ENCODE results near the gene SEPTIN1.

SEPTIN1 gene

DNA sequence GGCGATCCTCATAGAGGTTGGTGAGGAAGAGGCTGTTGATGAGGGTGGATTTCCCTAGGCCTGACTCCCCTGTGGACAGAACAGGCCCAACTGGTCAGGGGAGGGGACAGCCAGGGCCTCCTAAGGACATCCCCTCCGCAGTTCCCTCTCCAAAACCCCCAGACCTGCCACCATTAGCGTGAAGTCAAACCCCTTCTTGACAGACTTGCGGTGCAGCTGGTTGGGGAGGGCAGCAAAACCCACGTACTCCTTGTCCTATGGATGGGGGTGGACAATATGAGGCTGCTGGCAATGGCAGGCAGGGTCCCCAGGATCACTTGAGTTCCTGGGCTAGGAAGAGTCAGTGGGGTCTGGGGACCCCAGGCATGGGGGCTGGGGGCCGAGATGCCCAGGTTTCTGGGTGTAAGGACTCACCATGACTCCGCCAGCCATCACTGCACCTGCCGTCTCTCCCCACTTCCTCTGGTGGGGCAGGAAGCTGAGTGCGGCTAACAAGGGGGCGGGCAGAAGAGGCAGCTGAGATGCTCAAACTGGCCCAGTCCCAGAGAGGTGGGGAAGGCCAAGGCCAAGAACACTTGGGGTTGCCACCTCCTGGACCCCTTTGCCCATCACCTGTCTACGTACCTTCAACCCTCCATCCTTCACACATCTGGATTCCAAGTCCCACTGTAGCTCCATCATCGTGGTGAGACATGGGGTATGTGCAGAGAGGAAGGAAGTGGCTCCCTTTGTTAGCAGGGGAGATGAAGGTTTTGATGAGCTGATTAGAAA lies at the start of gene SEPTIN1:
TSS of gene SEPTIN1 (minus strand) at position 451 of the 771 bp plus-strand sequence. CDS start at position 432, 19 bp downstream.
- DNase-seq: no peak

GRCh38 chr16:30430428-30430970 lies 48.1 kb upstream of the SEPTIN1 start:
- DNase-seq: no peak

DNA sequence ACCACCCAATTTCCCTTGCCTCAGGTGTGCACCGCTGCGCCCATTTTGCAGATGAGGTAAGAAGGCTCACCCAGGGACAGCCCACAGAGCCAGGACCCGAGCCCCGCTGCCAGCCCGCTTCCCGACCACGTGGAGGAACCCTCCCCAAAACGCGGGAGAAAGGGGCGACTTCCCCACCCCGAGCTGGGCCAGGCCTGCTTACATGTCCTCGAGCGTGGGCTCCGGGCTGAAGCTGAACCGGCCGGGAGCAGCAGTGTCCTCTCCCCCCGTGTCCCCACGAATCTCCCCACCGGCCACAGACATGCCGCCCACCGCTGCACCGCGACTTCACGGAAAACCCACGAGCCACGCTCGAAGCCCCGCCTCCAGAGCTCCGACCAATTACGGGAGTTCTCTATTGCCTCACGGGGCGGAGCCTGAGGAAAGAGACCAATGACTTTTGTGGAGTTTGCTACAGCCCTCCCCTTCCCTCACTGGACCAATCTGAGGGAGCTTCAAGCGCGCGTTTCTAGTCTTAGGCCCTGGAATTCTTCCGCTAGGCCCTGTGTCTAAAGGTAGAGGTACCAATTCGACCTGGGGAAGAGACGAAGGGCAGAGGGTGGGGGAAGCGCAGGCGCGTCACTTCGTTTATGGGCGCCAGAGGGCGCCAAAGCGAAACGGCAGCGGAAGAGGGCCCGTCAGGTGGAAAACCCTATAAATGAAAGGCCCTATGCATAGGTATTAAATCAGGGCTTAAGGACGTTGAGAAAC lies 47.5 kb upstream of the SEPTIN1 start, which contains the start of gene DCTPP1:
TSS of gene DCTPP1 (minus strand) at position 353 of the 750 bp plus-strand sequence. CDS start at position 303, 50 bp downstream.
- DNase-seq: peak; percentile 100

GRCh38 chr16:30429418-30429677 lies 47.0 kb upstream of the SEPTIN1 start:
- no peak for DNase-seq

DNA sequence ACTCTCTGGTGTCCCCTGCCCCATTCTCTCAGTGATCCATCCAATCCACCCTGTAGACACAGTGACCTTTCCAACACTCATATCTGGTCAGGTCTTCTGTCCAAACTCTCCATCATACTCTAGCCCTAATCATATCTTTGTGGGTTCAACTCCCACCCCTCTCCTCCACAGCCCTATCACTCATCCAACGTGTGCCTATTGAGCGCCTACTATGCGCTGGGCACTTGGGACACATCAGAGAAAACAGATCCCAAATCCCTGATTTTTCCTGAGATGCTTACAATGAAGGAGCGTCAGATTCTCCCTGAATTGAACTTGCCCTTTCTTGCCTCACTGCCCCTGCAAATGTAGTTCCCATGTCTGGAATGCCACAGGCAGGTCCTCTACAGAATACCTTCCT lies 45.7 kb upstream of the SEPTIN1 start:
- no peak for DNase-seq

GRCh38 chr16:30421010-30421409 lies 38.6 kb upstream of the SEPTIN1 start:
- DNase-seq: no peak

- no peak for DNase-seq
These were observed 36.2 kb upstream of the SEPTIN1 start for GRCh38 chr16:30418350-30419181.

DNA sequence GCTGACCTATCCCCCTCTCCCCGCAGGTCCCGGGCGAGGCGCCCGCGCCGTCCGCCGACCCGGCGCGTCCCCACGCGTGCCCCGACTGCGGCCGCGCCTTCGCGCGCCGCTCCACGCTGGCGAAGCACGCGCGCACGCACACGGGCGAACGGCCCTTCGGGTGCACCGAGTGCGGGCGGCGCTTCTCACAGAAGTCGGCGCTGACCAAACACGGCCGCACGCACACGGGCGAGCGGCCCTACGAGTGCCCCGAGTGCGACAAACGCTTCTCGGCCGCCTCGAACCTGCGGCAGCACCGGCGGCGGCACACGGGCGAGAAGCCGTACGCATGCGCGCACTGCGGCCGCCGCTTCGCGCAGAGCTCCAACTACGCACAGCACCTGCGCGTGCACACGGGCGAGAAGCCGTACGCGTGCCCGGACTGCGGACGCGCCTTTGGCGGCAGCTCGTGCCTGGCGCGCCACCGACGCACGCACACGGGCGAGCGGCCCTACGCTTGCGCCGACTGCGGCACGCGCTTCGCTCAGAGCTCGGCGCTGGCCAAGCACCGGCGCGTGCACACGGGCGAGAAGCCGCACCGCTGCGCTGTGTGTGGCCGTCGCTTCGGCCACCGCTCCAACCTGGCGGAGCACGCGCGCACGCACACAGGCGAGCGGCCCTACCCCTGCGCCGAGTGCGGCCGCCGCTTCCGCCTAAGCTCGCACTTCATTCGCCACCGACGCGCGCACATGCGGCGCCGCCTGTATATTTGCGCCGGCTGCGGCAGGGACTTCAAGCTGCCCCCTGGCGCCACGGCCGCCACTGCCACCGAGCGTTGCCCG lies 35.4 kb upstream of the SEPTIN1 start:
- peak; percentile 96 for DNase-seq

DNA sequence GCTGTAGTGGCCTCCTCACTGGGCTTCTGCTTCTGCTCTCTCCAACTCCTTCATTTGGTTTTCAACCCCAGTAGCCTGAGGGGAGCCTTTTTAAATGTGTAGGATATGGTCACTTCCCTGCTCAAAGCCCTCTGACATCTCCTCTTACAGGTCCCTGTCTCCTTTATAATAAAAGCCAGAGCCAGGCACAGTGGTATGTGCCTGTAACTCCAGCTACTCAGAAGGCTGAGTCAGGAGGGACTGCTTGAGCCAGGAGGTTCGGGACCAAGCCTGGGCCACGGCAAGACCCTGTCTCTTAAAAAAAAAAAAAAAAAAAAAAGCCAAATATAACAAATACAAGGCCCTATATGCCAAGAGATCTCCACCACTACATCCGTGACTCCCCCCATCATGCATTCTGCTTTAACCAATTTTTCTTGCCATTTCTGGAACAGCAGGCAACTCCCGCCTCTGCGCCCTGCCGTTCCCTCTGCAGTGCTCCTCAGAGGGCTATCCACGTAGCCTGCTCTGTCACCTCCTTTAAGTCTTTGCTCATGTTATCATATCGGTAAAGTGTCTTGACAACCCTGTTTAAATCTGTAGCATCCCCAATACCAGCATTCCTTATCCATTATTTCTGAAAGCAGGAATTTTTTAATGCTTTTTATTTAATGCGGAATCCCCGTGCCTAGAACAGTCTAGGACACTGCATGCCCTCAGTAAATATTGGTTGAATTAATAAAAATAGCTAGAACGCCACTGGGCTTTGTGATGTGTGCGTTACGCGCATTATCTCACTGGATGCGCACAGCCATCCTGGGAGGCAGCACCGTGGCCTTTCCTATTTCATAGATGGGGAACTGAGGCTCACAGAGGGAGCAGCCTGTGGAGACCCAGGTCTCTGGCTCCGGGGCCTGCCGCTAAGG lies 34.5 kb upstream of the SEPTIN1 start:
- DNase-seq: peak; percentile 51

- DNase-seq: no peak
These were observed 33.8 kb upstream of the SEPTIN1 start for GRCh38 chr16:30416047-30416603.

GRCh38 chr16:30414159-30414558 lies 31.8 kb upstream of the SEPTIN1 start:
- DNase-seq: no peak

- DNase-seq: no peak
These were observed 30.9 kb upstream of the SEPTIN1 start for GRCh38 chr16:30413112-30413806.

DNA sequence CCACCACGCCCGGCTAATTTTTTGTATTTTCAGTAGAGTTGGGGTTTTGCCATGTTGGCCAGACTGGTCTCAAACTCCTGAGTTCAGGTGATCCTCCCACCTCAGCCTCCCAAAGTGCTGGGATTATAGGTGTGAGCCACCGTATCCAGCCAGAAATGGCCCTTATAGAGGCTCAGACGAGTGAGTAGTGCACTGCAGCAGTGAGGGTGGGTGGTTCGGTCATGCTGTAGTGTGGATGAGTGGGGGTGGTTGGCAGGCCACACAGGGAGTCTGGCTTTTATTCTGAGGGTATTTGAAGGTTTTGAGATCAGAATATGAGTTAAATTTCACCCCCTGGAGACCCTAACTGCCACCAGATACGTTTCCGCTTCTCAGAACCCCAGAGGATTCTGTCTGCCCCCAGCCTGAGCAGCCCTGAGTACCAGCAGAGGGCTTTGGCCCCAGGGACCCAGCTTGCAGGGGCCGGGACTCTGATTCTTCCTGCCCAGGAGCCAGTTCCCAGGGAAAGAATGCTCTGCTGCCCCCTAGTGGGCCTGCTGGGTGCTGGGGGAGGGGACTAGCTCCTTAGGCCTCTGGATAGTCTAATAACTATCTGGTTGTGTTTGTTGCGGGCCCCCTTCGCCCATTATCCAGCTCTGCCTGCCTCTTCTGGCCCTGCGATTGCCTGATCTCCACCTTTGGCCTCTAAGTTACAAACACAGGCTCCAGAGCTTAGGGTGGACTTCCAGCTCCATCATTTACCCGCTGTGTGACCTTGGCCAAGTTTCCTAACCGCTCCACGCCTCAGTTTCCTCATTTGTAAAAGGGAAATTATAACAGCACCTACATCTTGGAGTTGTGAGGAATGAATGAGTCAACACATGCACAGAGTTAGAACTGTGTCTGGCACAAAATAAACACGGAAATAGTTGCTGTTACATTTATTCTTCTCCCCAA lies 27.0 kb upstream of the SEPTIN1 start:
- peak; percentile 87 for DNase-seq

DNA sequence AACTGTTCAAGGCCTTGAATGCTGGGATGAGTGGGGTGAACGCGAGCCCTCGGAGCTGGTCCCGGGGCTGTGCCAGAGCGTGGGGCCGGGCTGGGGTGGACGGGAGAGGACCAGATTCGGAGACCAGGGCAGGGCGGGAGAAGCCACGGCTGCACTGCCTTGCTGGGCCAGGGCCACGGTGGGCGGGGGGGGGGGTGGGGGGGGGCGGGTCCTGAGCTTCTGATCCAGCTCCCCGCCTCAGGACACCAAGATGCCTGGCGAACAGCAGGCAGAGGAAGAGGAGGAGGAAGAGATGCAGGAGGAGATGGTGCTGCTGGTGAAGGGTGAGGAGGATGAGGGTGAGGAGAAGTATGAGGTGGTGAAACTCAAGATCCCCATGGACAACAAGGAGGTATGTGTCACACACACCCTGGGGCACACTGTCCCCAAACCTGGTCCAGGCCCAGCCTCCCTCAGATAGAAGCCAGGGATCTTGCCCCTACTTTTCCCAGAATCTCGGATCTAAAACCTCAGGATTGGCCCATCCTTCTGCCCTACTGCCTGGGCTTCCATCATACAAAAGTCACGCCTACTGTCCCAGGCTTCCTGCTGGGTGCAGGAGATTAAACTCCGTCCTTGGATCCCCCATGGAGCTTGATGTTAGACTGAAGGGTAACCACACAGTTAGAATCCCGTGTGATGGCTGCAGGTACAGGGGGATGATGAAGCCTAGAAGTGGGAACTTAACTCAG lies 25.6 kb upstream of the SEPTIN1 start:
- peak; percentile 41 for DNase-seq

DNA sequence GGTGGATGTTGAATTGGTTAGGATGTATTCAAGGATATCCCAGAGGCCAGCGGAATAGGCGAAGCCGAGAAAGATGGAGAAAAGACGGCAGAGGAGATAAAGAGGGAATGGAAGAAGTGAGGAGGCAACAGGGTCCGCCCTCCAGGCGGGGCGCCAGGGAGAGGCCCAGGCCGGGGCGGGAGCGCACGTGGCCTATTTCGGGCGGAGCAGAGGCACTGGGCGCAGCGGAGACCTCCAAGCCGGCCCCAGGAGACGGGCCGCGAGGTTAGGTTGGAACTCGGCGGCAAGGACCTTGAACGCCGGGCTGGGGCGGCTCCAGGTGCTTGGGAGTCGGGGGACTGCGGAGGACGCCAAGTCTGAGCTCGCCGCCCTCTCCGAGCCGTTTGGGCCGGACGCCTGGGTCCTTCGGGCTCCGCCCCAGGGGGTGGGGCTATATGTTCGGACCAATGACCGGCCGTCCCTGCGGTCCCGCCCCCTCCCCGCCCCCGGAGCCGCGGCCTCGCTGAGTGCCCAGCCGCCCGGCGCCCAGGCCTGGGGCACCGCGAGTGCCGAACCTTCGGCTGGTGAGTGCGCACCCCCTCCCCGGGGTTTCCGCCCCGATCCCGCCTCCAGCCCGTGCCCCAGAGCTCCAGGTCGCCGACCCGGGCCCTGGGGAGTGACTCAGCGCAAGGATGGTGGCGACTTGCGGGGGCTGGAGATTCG lies 24.9 kb upstream of the SEPTIN1 start, which contains the start of gene ZNF771:
TSS of gene ZNF771 (plus strand) at position 505 of the 702 bp plus-strand sequence. CDS start 448 bp downstream, outside the sequence.
- DNase-seq: peak; percentile 97

DNA sequence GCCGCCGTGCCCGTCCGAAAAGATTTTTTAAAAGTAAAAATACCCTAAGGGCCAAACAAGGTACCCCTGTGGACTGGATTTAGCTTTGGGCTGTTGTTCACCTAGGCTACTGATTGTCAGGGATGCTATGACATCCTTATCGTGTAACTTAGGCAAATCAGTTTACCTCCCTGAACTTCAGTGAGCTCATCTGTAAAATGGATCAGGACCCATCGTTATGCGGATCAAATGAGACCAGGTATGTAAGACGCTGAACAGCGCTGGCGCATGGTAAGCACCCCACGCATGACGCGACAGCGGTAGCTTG lies 24.4 kb upstream of the SEPTIN1 start:
- DNase-seq: no peak

DNA sequence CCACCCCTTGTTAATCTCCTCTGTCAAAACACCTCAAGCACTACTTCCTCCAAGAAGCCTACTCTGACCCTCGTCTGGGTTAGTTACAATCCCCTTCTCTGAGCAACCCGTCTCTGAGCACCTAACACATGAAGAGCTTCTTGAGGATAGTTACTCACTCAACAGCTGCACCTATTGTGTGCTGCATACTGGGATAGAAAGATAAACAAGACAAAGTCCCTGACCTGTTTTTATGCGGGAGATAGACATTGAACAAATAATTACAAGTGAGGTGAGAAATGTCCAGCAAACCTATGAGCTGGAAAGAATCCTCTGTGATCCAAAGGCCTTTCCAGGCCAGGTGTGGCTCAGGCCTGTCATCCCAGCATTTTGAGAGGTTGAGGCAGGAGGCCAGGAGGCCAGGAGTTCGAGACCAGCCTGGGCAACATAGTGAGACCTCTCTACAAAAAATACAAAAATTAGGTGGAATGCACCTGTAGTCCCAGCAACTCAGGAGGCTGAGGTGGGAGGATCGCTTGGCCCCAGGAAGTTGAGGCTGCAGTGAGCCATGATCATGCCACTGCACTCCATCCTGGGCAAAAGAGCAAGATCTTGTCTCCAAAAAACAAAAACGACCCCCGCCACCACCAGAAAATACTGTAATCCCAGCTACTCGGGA lies 19.5 kb upstream of the SEPTIN1 start:
- DNase-seq: peak; percentile 28

Data from NCI-H146 (cell line).